Keratinocyte (primary cell): ENCODE data around the gene ATP8A2.

Source experiments
- CTCF ChIP-seq, 3 experiments: IDR thresholded peaks in 1 of 3; conservative IDR thresholded peaks in 1 of 3; optimal IDR thresholded peaks in 1 of 3; 2 replicates in 2 of 3; 3 replicates in 1 of 3; pipeline versions ENCODE3 to v1.5.1; 2011; ENCODE audit warnings: low read length in 3 of 3, mild to moderate bottlenecking in 3 of 3, moderate library complexity in 2 of 3, control low read depth in 1 of 3, inconsistent platforms in 1 of 3; ENCODE audit not compliant: insufficient read depth in 2 of 3; ENCODE audit errors: extremely low read depth in 1 of 3
- EZH2 ChIP-seq: IDR thresholded peaks from one replicate; pipeline ENCODE4 v1.6.1; 2012; ENCODE audit warnings: inconsistent platforms, mild to moderate bottlenecking, low read length, moderate library complexity

DNA sequence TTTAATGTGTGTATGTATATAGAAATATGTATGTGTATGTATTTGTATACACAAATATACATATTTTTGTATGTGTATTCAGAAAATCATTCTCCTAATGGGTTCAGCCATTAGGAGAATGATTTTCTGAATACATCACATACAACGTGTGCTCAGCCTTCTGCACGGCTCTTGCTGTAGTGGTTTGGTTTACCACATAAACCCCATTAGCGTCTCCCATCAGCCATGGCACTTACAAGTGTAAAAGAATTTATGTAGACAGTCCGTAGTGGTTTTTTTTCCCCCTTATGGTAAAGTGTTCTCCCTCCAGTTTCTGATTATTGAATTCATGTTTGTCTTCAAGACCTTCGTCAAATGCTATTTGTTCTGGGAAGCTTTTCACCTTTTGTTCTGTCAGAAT lies 38.2 kb downstream of the ATP8A2 start:
- TF ChIP-seq CTCF (optimal IDR thresholded peaks at IDR 0.05 in 1 of 3, IDR thresholded peaks at IDR 0.05 in 1 of 3, conservative IDR thresholded peaks at IDR 0.05 in 1 of 3; ENCODE audit: extremely low read depth in 1 of 3, insufficient read depth in 2 of 3, low read length in 3 of 3) (no peak), EZH2 (no peak)
